Measurements from ENCODE around the gene FREM1. TPM values are rescaled to one million over a fixed set of nuclear protein-coding genes. Genes with fewer than 3 reads are reported as not detected.

The FREM1 gene
- total RNA-seq, 2 donors from 2014 or later, result 2.2 to 2.4 TPM

DNA sequence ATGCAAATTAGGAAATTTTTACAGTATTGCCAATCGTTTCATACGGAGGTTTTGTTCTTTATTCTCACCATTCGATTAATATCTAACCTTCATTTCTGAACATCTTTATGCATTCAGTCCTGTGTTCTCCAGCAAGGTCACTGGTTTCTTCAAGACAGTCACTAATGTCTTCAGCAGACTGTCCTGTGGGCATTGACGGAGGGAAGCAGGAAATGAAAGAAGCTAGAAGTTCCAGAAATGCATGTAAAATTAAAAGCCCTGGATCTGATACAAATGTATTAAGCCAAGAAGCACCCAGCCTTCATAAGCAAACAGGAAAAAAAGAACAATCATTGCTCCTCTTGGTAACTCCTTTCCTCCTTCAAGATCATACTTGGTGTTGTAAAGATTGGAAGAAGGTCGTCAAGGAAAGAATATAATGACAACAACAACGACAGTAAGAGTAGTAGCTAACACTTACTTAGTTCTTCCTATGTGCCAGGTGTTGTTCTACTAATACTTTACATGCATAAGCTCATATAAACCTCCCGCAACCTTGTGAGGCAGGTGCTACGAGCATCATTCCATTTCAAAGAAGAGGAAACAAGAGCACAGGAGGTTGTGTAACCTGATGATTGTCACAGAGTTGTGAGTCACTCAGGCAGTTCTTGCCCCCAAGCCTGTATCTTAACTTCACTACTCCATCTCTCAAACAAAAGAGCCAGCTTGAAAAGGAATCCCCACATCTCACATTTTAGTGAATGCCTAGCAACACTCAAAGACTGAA is 127.8 kb downstream of the FREM1 start:
- H3K27me3 ChIP-seq, result no peaks in the 10 kb centered on the region
- TF ChIP-seq, protein P1, sequence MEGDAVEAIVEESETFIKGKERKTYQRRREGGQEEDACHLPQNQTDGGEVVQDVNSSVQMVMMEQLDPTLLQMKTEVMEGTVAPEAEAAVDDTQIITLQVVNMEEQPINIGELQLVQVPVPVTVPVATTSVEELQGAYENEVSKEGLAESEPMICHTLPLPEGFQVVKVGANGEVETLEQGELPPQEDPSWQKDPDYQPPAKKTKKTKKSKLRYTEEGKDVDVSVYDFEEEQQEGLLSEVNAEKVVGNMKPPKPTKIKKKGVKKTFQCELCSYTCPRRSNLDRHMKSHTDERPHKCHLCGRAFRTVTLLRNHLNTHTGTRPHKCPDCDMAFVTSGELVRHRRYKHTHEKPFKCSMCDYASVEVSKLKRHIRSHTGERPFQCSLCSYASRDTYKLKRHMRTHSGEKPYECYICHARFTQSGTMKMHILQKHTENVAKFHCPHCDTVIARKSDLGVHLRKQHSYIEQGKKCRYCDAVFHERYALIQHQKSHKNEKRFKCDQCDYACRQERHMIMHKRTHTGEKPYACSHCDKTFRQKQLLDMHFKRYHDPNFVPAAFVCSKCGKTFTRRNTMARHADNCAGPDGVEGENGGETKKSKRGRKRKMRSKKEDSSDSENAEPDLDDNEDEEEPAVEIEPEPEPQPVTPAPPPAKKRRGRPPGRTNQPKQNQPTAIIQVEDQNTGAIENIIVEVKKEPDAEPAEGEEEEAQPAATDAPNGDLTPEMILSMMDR (IDR thresholded peaks at IDR 0.05), result no peak
- no peak for DNase-seq (ENCODE audit: low spot score)
- no peak overlapping the region for H3K4me3 ChIP-seq
- H3K4me1 ChIP-seq, result no peaks in the 10 kb centered on the region
- no peaks in the 10 kb centered on the region for H3K36me3 ChIP-seq
- H3K9me3 ChIP-seq, result no peaks in the 10 kb centered on the region
- no peak overlapping the region for H3K27ac ChIP-seq

DNA sequence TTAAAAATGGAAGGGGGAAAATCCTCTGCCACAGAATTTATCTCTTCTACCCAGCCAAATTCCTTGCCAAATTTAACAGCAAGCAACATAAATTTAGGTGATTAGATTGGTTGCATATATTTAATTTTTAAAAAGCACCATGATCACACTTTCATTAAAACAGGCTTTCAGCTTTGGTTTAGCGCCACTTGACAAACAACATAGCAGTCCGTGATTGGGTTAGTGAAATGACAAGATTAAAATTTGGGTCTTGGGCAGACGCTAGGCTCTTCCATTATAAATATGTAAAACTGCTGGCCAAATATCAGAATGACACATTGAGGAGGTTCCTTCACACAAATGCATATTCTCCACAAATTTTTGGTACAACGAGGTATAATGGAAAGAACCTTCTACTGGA is 129.5 kb downstream of the FREM1 start:
- TF ChIP-seq, protein P1 (IDR thresholded peaks at IDR 0.05), result no peak
- H3K27ac ChIP-seq, result no peak overlapping the region
- no peaks in the 10 kb centered on the region for H3K36me3 ChIP-seq
- no peak for DNase-seq (ENCODE audit: low spot score)
- H3K4me3 ChIP-seq, result no peak overlapping the region
- no peaks in the 10 kb centered on the region for H3K9me3 ChIP-seq
- no peaks in the 10 kb centered on the region for H3K27me3 ChIP-seq
- no peaks in the 10 kb centered on the region for H3K4me1 ChIP-seq

DNA sequence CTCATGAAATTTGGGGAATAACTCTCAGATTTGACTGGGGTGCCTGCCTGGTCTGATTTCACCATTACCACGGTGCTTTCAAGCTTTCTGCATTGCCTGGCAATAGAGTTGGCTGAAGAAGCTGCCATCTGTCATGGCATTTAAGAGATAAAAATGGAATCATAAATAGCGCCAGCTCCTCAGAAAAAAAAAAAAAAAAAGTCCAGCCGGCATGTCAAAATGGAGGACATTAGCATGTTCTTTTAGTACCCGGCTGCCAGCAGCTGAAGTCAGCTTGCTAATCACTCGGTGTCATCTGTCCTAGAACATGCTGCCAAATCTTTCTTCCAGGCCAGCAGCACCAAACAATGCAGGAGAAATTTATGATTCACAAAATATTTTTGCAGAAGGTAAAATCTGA is 130.0 kb downstream of the FREM1 start:
- TF ChIP-seq, protein P1 (IDR thresholded peaks at IDR 0.05), result no peak
- Histone ChIP-seq H3K27ac (no peak overlapping the region), H3K4me1 (no peaks in the 10 kb centered on the region), H3K9me3 (no peaks in the 10 kb centered on the region), H3K27me3 (no peaks in the 10 kb centered on the region), H3K4me3 (no peak overlapping the region), H3K36me3 (no peaks in the 10 kb centered on the region)
- DNase-seq (ENCODE audit: low spot score), result no peak

DNA sequence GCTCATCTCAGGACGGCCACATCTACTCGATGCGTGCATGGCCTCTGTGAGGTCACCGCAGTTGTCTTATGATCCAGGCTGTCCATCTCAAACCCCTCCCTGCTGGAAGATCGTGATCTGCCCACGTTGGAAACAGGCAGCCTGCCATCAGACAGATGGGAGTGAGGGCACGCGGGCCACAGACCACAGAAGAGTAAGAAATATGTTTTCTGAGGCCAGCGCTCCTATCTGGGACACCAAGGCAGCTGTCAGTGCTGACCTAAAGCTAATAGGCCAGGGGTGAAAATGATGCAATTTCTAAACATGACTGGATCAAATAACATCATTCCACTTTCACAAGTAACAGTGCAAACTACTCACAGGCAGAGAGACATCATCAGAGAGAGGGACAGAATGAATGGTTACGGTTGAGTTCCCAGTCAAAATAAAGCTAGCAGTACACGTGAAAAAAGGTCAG is 130.6 kb downstream of the FREM1 start:
- TF ChIP-seq, protein P1 (IDR thresholded peaks at IDR 0.05), result no peak
- Histone ChIP-seq H3K27me3 (no peaks in the 10 kb centered on the region), H3K9me3 (no peaks in the 10 kb centered on the region), H3K4me1 (no peaks in the 10 kb centered on the region), H3K4me3 (no peak overlapping the region), H3K36me3 (no peaks in the 10 kb centered on the region), H3K27ac (no peak overlapping the region)
- DNase-seq (ENCODE audit: low spot score), result no peak

DNA sequence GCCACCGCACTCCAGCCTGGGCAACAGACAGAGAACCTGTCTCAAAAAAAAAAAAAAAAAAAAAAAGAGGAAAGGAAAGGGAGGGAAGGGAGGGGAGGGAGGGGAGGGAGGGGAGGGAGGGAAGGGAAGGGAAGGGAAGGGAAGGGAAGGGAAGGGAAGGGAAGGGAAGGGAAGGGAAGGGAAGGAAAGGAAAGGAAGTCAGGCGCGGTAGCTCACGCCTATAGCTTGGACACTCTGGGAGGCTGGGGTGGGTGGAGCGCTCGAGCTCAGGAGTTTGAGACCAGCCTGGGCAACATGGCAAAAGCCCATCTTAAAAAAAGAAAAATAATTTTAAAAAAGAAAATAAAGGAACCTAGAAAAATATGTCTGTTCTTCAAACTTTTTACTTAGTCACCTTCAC is 131.7 kb downstream of the FREM1 start:
- Histone ChIP-seq H3K27ac (no peak overlapping the region), H3K4me1 (no peaks in the 10 kb centered on the region)

More for the DNA sequence above, 131.7 kb downstream of the FREM1 start:
- H3K9me3 ChIP-seq, result no peaks in the 10 kb centered on the region
- TF ChIP-seq, protein P1 (IDR thresholded peaks at IDR 0.05), result no peak
- H3K36me3 ChIP-seq, result no peaks in the 10 kb centered on the region
- DNase-seq (ENCODE audit: low spot score), result no peak
- H3K27me3 ChIP-seq, result no peaks in the 10 kb centered on the region
- H3K4me3 ChIP-seq, result no peak overlapping the region
